Erythroblast (primary cell): ENCODE measurements around the gene TULP4.
"Not testable (repeated sequence)": the region's sequence is repeated elsewhere in the genome, so short reads cannot be mapped to it uniquely, and the experiment has no call there.

Experiments
- DNase-seq, 2 experiments: peaks; one replicate each; lab custom pipeline; 2025; lab: John Stamatoyannopoulos, UW
- GATA1 ChIP-seq: IDR thresholded peaks from 2 replicates; pipeline ENCODE4 v1.6.1; 2011; ENCODE audit warnings: low read depth, mild to moderate bottlenecking, control low read depth, low read length, moderate library complexity
- POLR2A ChIP-seq: IDR thresholded peaks from 2 replicates; pipeline ENCODE4 v1.6.1; 2011; ENCODE audit warnings: mild to moderate bottlenecking, low read length

Gene TULP4

GRCh38 chr6:158468666-158469065, 156.4 kb downstream of the TULP4 start:
- DNase-seq, result no peak
- TF ChIP-seq POLR2A, result no peak

GRCh38 chr6:158470023-158470422, 157.8 kb downstream of the TULP4 start:
- not testable (repeated sequence) for DNase-seq

GRCh38 chr6:158471339-158471738, 159.1 kb downstream of the TULP4 start:
- DNase-seq, result no peak
- no peak for TF ChIP-seq POLR2A
- no peak for TF ChIP-seq GATA1

GRCh38 chr6:158472447-158472846, 160.2 kb downstream of the TULP4 start:
- no peak for DNase-seq
- TF ChIP-seq GATA1 (no peak), POLR2A (no peak)

GRCh38 chr6:158474961-158475343, 162.7 kb downstream of the TULP4 start:
- TF ChIP-seq GATA1, result no peak
- no peak for TF ChIP-seq POLR2A
- DNase-seq, result no peak

GRCh38 chr6:158475344-158476302, 163.4 kb downstream of the TULP4 start:
- no peak for TF ChIP-seq POLR2A
- no peak for TF ChIP-seq GATA1
- DNase-seq, result no peak

- no peak for DNase-seq
- TF ChIP-seq GATA1 (no peak), POLR2A (no peak)
Observed at GRCh38 chr6:158476389-158476788, 164.1 kb downstream of the TULP4 start.

- DNase-seq, result not testable (repeated sequence)
Observed at GRCh38 chr6:158477722-158478121, 165.5 kb downstream of the TULP4 start.

- TF ChIP-seq POLR2A (no peak), GATA1 (no peak)
Observed at GRCh38 chr6:158480989-158481388, 168.7 kb downstream of the TULP4 start.

GRCh38 chr6:158481690-158482473, 169.6 kb downstream of the TULP4 start:
- no peak for TF ChIP-seq GATA1
- no peak for TF ChIP-seq POLR2A
- DNase-seq, result no peak

More at GRCh38 chr6:158480989-158481388, 168.7 kb downstream of the TULP4 start:
- DNase-seq, result no peak

- TF ChIP-seq GATA1 (no peak), POLR2A (no peak)
Observed at GRCh38 chr6:158485431-158485830, 173.2 kb downstream of the TULP4 start.

GRCh38 chr6:158487495-158487894, 175.2 kb downstream of the TULP4 start:
- DNase-seq, result no peak
- TF ChIP-seq GATA1 (no peak), POLR2A (no peak)

More at GRCh38 chr6:158485431-158485830, 173.2 kb downstream of the TULP4 start:
- no peak for DNase-seq

- no peak for DNase-seq
Observed at GRCh38 chr6:158488065-158488464, 175.8 kb downstream of the TULP4 start.

GRCh38 chr6:158489441-158489840, 177.2 kb downstream of the TULP4 start:
- DNase-seq, result no peak
- TF ChIP-seq POLR2A, result no peak

More at GRCh38 chr6:158488065-158488464, 175.8 kb downstream of the TULP4 start:
- TF ChIP-seq POLR2A, result no peak
- TF ChIP-seq GATA1, result no peak
